Karpas-422 (cell line): ENCODE data around the gene RNU1-2. TPM values are rescaled to one million over a fixed set of nuclear protein-coding genes. Genes with fewer than 3 reads are reported as not detected.
"Not testable (repeated sequence)": the region's sequence is repeated elsewhere in the genome, so short reads cannot be mapped to it uniquely, and the experiment has no call there.

Source experiments
- DNase-seq: peaks from one replicate; pipeline ENCODE4 v3.0.0-alpha.2; 2015
- H2AFZ ChIP-seq: fragments of 200-600 bp; sonication (generic); 2 replicates; pipeline ENCODE4 v1.6.1; 2014; ENCODE audit warnings: antibody characterized with exemption, low read length, mixed read lengths
- H3K27ac ChIP-seq: fragments of 200-600 bp; sonication (generic); 2 replicates; pipeline ENCODE4 v1.5.1; 2014; ENCODE audit warnings: mild to moderate bottlenecking, low read length, moderate library complexity
- H3K27me3 ChIP-seq: fragments of 200-600 bp; sonication (generic); 2 replicates; pipeline ENCODE4 v1.6.1; 2014; ENCODE audit warnings: low read length, mixed read lengths
- H3K36me3 ChIP-seq: fragments of 200-600 bp; sonication (generic); 2 replicates; pipeline ENCODE4 v1.6.1; 2014; ENCODE audit warnings: low read length, mixed read lengths; ENCODE audit not compliant: insufficient read depth
- H3K4me1 ChIP-seq: fragments of 200-600 bp; sonication (generic); 2 replicates; pipeline ENCODE4 v1.6.1; 2014; ENCODE audit warnings: mild to moderate bottlenecking, low read length, mixed read lengths
- H3K4me2 ChIP-seq: fragments of 200-600 bp; sonication (generic); 2 replicates; pipeline ENCODE4 v1.6.1; 2014; ENCODE audit warnings: low read length, low read depth, mild to moderate bottlenecking; ENCODE audit not compliant: poor library complexity, severe bottlenecking
- H3K4me3 ChIP-seq: fragments of 200-600 bp; sonication (generic); 2 replicates; pipeline ENCODE4 v1.5.1; 2014; ENCODE audit warnings: mild to moderate bottlenecking, antibody characterized with exemption, low read length, mixed read lengths
- H3K79me2 ChIP-seq: fragments of 200-600 bp; sonication (generic); 2 replicates; pipeline ENCODE4 v1.6.1; 2014; ENCODE audit warnings: mild to moderate bottlenecking, low read length, mixed read lengths
- H3K9ac ChIP-seq: fragments of 200-600 bp; sonication (generic); 2 replicates; pipeline ENCODE4 v1.6.0; 2014; ENCODE audit warnings: low read length
- H3K9me2 ChIP-seq: fragments of 200-600 bp; sonication (generic), shearing (Covaris generic); replicated peaks from 2 replicates; pipeline ENCODE4 v1.6.0; 2014; ENCODE audit warnings: mild to moderate bottlenecking, low read length, moderate library complexity; ENCODE audit not compliant: insufficient read depth
- H3K9me3 ChIP-seq: fragments of 300-700, 200-600 bp; sonication (generic); 2 replicates; pipeline ENCODE4 v1.6.1; 2014; ENCODE audit warnings: low read length, mixed read lengths
- H4K20me1 ChIP-seq: fragments of 200-600 bp; sonication (generic); 2 replicates; pipeline ENCODE4 v1.6.1; 2014; ENCODE audit warnings: mild to moderate bottlenecking, antibody characterized with exemption, low read length, low read depth; ENCODE audit not compliant: insufficient read depth
- total RNA-seq: library from RNA; depleted of rRNA; stranded (reverse); fragments of >200 nt; shearing (Covaris generic); gene quantifications from 2 replicates; pipeline ENCODE4 v1.2.3, GENCODE V29; 2014; ENCODE audit warnings: low replicate concordance; rRNA removed

RNU1-2 gene
- under 0.01 TPM in 2 replicates for total RNA-seq

DNA sequence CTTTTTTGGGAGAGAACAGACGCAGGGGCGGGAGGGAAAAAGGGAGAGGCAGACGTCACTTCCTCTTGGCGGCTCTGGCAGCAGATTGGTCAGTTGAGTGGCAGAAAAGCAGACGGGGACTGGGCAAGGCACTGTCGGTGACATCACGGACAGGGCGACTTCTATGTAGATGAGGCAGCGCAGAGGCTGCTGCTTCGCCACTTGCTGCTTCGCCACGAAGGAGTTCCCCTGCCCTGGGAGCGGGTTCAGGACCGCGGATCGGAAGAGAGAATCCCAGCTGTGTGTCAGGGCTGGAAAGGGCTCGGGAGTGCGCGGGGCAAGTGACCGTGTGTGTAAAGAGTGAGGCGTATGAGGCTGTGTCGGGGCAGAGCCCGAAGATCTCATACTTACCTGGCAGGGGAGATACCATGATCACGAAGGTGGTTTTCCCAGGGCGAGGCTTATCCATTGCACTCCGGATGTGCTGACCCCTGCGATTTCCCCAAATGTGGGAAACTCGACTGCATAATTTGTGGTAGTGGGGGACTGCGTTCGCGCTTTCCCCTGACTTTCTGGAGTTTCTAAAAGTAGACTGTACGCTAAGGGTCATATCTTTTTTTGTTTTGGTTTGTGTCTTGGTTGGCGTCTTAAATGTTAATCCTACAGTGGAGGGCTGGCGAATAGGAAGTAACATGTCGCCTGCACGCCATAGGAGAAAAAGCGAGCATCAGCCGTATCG, at the start of gene RNU1-2:
Gene RNU1-2, plus strand, starts transcription at position 383 of the 718 bp plus-strand sequence.
- H3K27me3 ChIP-seq, H3K9me3 ChIP-seq, H3K36me3 ChIP-seq, H3K79me2 ChIP-seq, H3K9me2 ChIP-seq, H4K20me1 ChIP-seq: not testable (repeated sequence)
- Histone ChIP-seq H3K4me2 (peak within 1 kb of the TSS; percentile 77), H2AFZ (peak within 1 kb of the TSS; percentile 45; the same call in 1 of the 2 replicates), H3K27ac (peak within 1 kb of the TSS; percentile 80), H3K4me1 (peaks cover 28% of the 10 kb centered on the region), H3K9ac (peak within 1 kb of the TSS; percentile 77), H3K4me3 (peak within 1 kb of the TSS; percentile 75)
- peak; percentile 99 for DNase-seq

DNA sequence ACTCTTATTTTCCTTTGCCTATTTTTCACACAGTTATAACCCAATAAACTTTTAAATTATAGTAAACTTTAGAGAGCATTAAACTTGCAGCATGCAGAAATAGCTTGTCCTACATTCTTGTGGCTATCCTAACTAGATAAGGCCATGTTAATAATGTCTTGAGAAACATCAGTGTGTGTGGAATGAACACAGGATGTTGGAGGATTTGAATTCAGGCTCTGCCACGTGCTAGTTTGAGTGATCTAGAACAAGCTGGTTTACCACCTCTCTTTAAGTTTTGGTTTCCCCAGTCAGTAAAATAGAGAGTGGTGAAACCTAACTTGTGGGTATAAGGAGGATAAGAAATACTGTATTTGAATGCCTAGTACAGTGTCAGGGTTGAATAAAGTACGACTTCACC, 39.6 kb upstream of the RNU1-2 start:
- peak; percentile 27 for DNase-seq
- H3K79me2 ChIP-seq, H2AFZ ChIP-seq, H3K4me2 ChIP-seq, H3K9me2 ChIP-seq, H3K36me3 ChIP-seq, H3K27me3 ChIP-seq, H3K9me3 ChIP-seq, H3K27ac ChIP-seq, H4K20me1 ChIP-seq, H3K4me3 ChIP-seq, H3K4me1 ChIP-seq, H3K9ac ChIP-seq: not testable (repeated sequence)

GRCh38 chr1:16859167-16860041, 36.4 kb upstream of the RNU1-2 start:
- not testable (repeated sequence) for H3K9me2 ChIP-seq, H3K4me3 ChIP-seq, H3K9ac ChIP-seq, H3K4me1 ChIP-seq, DNase-seq, H3K27ac ChIP-seq, H3K9me3 ChIP-seq, H3K36me3 ChIP-seq, H2AFZ ChIP-seq, H3K79me2 ChIP-seq, H3K27me3 ChIP-seq, H4K20me1 ChIP-seq, H3K4me2 ChIP-seq

- H3K9me3 ChIP-seq, H4K20me1 ChIP-seq, H2AFZ ChIP-seq, H3K36me3 ChIP-seq, H3K4me3 ChIP-seq, H3K9ac ChIP-seq, H3K9me2 ChIP-seq, H3K79me2 ChIP-seq, H3K27me3 ChIP-seq, DNase-seq, H3K4me2 ChIP-seq, H3K27ac ChIP-seq, H3K4me1 ChIP-seq: not testable (repeated sequence)
Measured at GRCh38 chr1:16860048-16860447, 35.7 kb upstream of the RNU1-2 start.

DNA sequence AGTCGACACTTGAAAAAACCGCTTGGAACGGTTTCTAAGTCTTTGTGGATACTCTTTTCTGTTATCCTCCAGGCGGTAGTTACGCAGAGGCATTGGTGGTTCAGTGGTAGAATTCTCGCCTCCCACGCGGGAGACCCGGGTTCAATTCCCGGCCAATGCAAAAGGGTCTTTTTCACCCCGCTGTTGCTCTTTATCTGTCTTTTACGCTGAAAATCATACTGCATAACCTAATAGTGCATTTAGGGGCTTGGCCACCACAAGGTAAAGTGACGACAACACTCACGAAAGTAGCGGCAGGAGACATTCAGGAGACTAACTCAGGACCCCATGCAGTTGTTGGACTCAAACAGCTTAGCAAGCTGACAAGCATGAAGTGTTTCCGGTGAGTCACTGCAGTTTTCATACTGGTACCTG, 33.9 kb upstream of the RNU1-2 start:
- not testable (repeated sequence) for H2AFZ ChIP-seq, H3K79me2 ChIP-seq
- DNase-seq = peak; percentile 33

DNA sequence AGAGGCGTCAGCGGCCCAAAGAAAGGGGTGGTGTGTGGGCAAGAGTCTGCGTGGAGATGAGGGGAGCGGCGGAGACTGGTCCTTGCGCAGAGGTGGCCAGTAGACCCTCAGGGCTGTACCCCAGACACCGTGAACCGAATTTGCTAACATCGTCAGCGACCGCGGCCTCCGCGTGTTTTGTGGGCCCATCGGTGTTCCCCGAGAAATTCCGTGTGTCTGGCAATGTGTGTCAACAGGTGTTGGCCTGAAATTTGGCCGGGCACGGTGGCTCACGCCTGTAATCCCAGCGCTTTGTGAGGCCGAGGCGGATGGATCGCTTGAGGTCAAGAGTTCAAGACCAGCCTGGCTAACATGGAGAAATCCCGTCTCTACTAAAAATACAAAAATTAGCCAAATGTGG, 33.4 kb upstream of the RNU1-2 start:
- not testable (repeated sequence) for H3K4me2 ChIP-seq, H4K20me1 ChIP-seq, H3K9ac ChIP-seq, H3K27ac ChIP-seq, H3K27me3 ChIP-seq, H3K9me2 ChIP-seq, H3K36me3 ChIP-seq, H3K79me2 ChIP-seq, DNase-seq, H3K9me3 ChIP-seq, H3K4me1 ChIP-seq, H3K4me3 ChIP-seq, H2AFZ ChIP-seq

More for the DNA sequence above, 33.9 kb upstream of the RNU1-2 start:
- H3K27me3 ChIP-seq, H3K36me3 ChIP-seq, H3K4me3 ChIP-seq, H3K9ac ChIP-seq, H3K9me3 ChIP-seq, H3K4me2 ChIP-seq, H3K27ac ChIP-seq, H3K4me1 ChIP-seq, H4K20me1 ChIP-seq, H3K9me2 ChIP-seq: not testable (repeated sequence)

DNA sequence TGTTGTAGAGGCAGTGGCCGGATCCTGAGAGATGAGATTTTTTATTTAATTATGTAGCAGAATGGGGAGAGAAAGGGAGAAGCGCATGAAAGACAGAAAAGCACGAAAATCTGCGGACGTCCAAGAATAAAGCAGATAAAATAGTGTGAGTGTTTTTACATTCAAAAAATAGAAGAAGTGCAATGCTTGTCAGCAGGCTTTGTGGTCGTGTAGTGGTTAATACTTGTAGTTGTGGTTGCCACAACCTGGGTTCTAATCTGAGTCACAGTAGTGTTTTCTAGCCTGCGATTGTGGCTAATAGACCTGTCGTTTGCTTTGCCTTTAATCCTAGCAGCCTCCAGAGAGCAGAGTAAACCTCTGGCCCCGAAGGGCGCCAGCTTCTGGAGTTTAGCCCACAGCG, 32.8 kb upstream of the RNU1-2 start:
- not testable (repeated sequence) for H3K27ac ChIP-seq, H4K20me1 ChIP-seq, H2AFZ ChIP-seq, DNase-seq, H3K9me3 ChIP-seq, H3K36me3 ChIP-seq, H3K4me2 ChIP-seq, H3K4me1 ChIP-seq, H3K9ac ChIP-seq, H3K79me2 ChIP-seq, H3K4me3 ChIP-seq, H3K27me3 ChIP-seq, H3K9me2 ChIP-seq

DNA sequence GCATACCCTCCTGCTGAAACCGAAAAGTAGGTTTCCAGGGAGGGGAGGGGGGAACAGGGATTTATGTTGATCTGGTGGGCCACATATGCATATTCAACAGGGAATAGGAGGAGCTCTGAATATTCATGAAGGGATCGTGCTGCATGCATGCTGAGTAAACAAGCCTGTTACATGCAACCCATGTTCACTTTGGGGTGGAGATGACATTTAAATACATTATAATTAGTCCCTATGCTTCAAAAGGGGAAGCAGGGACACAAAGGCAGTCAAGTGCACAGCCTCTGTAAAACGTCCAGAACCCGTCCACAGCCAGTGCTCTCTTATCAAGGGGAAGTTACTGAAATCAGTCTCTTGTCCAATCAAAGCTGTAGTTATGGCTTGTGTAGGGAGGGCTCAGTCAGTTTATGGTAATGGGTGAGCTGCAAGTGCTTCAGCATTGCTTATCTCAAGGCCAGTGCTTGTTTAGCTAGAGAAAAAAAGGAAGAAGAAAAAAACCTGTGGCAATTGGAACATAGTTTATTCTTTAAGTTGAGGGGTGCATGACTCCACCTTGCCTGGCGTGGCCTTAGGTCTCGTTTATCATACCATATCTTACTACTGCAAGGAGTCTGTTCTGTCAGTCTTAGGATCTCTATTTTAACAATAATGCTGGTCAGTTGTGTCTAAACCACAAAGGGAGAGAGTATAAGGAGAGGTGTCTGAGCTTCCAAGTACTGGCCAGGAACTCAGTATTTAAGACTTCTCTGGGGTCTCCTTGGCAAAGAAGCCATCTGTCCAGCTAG, 28.7 kb upstream of the RNU1-2 start:
- not testable (repeated sequence) for H3K79me2 ChIP-seq, H3K4me3 ChIP-seq, H4K20me1 ChIP-seq, H3K9me3 ChIP-seq, H2AFZ ChIP-seq, H3K27ac ChIP-seq, H3K27me3 ChIP-seq, H3K9ac ChIP-seq, H3K36me3 ChIP-seq, H3K9me2 ChIP-seq, H3K4me1 ChIP-seq
- DNase-seq = peak; percentile 46
- peak overlapping the region; percentile 61 for H3K4me2 ChIP-seq
